Activated CD4-positive, CD25-positive, alpha-beta regulatory T cell treated with anti-CD3 and anti-CD28 coated beads, Interleukin-2, amount 50 U/mL, for 24 hours (primary cell): ENCODE results near the gene ZNF415.
"Not testable (repeated sequence)": the region's sequence is repeated elsewhere in the genome, so short reads cannot be mapped to it uniquely, and the experiment has no call there.

Source experiments
- ATAC-seq, 2 donors: fragments of 150-1000 bp; cut with Tn5 transposase; one replicate each; pipeline ENCODE4 v1.10.0; 2021; ENCODE audit warnings: mild to moderate bottlenecking in 1 of 2, moderate library complexity in 1 of 2

Gene ZNF415

DNA sequence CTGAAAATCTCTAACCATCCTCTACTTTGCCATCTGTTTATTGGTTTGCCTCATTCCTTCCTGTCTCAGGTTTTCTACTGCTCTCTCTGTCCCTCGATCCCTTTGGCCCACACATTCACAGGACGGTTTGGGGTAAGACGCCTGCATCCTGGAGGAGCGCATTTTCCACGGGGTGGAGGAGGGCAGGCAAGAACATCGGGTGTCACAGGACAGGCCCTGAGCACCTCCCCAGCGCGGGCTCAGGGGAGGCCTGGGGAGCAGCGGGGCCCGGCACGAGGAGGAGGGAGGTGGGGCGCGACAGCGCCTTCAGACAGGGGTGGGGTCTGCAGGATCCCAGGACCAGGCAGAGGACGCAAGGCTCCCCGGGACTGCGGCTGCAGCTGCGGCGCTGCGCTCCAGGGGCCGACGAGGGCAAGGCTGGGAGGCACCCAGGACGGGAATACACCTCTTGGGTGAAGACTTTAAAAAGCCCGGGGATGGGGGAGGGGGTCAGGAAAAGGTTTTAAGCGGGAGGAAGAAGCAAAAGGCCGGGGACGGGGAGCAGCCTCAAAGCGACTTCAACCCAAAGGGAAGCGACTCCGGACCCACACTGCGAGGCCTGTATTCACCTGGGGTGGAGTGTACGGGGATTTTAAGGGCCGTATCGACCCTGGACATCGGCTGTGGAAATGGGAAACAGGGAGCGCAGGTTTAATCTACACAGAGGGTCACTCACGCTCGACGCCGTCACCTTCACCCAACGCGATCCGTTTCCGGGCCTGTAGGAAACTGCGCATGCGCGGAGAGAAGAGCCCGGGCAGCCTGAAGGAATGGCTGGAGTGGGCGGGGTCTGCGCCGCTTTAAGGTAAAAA is at the start of gene ZNF415:
Gene ZNF415, minus strand, starts transcription at position 770 of the 851 bp plus-strand sequence. CDS start 10,234 bp downstream, outside the sequence.
- peak in 1 of 2 donors; percentile 49 for ATAC-seq

DNA sequence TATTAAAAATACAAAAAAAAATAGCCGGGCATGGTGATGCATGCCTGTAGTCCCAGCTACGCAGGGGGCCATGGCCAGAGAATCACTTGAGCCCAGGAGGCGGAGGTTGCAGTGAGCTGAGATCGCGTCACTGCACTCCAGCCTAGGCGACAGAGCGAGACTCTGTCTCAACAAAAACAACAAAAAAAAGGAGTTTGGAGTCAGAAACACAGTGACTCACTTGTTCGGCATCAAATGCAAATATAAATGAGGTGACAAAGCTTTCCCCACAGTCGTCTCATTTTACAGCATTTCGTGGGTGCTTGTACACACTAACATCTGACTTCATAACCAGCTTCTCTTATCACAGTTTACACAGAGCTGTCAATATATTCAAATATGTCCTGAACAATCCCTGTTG is 49.5 kb upstream of the ZNF415 start:
- ATAC-seq: no peak

DNA sequence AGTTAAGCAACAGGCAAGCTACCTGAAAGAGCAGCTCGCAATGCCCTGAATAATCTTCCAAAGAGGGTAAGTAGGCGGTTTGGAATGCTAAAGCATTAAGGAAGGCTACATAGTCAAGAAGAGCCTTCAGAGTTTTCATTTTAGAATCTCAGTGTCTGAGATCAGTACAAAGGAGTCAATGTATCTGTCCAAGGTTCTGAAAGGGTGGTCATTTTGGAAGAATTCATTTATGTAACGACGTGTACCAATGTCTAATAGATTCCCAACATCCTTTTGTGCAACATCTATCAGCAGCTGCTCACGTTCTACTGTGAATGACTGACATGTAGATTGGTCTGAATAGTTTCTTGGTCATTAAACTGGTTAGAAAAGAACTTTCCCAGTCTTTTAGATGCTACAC is 45.3 kb upstream of the ZNF415 start:
- ATAC-seq: no peak

DNA sequence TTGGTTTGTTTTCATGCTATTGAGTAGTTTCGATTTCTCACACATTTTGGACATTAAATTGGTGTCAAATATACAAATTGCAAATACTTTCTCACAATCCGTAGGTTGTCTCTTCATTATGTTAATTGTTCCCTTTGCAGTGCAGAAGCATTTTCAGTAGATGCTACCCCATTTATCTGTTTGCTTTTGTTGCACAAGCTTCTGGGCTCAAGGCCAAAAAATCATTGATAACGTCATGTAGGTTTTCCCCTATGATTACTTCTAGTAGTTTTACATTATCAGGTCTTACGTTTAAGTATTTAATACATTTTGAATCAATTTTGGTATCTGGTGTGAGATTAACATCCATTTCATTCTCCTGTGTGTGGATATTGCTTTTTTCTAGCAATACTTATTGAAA is 40.2 kb upstream of the ZNF415 start:
- no peak for ATAC-seq

DNA sequence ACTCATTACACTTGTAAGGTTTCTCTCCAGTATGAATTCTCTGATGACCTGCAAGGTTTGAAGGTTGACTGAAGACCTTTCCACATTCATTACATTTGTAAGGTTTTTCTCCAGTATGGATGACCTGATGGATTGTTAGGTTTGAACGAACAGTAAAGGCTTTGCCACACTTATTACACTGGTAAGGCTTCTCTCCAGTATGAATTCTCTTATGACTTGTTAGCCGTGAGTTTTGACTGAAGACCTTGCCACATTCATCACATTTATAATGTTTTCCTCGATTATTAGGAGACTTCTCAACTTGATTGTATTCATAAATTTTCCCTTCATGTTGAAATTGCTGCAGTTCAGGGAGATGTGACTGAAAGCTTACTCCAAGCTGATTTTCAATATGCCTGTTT is 33.0 kb upstream of the ZNF415 start:
- ATAC-seq: no peak

DNA sequence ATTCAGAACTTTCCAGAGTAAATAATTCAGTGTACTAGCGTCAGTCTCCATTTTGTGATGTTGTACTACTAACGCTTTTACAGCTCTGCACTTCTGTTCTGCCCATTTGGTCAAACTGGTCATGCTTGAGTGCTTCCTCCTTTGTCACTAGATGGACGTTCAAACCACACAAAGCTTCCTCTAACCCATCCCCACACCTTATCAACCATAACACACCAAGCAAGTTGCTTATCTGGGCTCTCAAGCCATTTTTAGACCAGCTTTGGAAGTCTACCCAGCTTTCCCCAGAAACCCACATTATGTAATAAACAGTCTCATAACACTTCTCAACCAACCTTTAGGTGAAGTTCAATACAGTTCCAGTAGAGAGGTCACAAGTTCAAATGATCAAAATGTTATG is 28.4 kb upstream of the ZNF415 start:
- no peak for ATAC-seq

DNA sequence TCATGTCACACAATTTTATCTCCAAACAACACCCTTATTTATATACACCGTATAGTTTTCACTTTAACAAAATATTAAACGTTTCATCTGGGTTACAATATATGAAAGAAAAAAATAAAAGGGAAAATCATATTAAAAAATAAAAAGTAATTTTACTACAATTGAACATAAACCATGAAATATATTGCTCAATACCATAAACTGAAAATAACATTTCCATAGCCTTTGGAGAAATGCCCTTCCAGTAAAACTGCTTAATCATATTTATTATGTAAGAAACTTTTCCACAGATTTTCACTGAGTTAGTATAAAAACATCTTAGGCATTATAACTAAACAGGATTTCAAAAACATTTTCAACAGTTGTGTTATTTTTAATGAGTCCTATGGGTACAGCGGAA is 27.6 kb upstream of the ZNF415 start:
- ATAC-seq: no peak

DNA sequence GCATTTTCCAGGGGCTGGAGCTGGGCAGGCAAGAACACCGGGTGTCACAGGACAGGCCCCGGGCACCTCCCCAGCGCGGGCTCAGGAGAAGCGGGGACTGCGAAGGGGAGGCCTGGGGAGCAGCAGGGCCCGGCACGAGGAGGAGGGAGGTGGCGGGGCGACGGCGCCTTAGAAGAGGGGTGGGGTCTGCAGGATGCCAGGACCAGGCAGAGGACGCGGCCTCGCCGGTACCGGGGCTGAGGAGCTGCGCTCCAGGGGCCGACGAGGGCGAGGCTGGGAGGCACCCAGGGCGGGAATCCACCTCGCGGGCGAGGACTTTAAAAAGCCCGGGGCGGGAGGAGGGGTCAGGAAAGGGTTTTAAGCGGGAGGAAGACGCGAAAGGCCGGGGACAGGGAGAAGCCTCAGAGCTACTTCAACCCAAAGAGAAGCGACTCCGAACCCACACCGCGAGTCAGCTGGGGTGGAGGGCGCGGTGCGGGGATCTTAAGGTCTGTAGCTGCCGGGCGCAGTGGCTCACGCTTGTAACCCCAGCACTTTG is 25.5 kb upstream of the ZNF415 start:
- peak; percentile 11 to 39 for ATAC-seq

DNA sequence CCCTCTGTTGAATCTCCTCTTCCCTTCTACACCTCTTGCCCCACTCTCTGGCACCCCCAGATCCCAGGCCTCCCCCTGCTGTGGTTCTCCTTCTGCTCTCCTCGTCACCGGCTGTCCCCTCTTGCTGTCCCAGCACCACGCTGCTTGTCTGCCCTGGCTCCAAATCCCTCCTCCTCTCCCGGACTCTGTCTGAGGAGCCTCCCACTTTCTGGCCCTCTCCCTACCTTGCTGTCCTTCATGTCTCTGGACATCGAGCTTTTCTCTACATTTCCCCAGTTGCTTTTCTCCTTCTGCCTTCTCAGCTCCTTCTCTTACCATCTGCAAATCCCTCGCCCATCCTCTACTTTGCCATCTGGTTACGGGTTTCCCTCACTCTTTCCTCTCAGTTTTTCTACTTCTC is 24.9 kb upstream of the ZNF415 start:
- ATAC-seq: no peak

DNA sequence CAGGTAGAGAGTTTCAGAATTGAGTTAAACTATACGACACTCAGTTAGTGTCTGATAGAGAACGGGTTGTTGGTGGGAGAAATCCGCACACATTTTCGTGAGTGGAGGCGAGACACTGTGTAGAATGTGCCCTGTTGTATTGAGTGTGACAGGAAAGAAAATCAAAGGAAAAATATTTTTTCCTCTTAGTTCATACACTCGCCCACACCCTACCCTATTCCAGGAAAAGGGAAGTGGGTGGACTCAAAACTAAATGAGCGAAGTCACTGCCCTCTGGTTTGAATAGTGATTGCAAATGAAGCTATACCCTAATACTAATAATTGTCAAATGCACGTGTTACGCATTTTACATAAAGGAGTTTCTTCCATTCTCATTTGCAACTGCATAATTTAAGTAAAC is 24.1 kb upstream of the ZNF415 start:
- ATAC-seq: no peak

DNA sequence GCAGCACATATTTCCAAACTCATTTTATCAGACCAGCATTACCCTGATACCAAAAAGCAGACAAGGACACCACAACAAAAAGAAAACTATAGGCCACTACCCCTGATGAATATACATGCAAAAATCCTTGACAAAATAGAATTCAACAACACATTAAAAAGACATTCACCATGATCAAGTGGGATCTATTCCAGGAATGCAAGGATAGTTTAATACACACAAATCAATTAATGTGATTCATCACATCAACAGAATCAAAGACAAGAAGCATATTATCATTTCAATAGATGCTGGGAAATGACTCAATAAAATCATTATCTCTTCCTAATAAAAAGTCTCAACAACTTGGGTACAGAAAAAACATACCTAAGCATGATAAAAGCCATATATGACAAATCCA is 14.9 kb upstream of the ZNF415 start:
- no peak for ATAC-seq

DNA sequence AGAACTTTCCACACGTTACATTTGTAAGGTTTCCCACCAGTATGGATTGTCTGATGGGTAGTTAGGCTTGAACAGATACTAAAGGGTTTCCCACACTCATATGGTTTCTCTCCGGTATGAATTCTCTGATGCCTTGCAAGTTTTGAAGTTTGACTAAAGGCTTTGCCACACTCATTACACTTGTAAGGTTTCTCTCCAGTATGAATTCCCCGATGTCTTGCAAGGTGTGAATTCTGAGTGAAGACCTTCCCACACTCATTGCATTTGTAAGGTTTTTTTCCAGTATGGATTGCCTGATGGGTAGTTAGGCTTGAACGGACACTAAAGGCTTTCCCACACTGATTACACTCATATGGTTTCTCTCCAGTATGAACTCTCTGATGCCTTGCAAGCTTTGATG is 7.6 kb upstream of the ZNF415 start:
- no peak for ATAC-seq

DNA sequence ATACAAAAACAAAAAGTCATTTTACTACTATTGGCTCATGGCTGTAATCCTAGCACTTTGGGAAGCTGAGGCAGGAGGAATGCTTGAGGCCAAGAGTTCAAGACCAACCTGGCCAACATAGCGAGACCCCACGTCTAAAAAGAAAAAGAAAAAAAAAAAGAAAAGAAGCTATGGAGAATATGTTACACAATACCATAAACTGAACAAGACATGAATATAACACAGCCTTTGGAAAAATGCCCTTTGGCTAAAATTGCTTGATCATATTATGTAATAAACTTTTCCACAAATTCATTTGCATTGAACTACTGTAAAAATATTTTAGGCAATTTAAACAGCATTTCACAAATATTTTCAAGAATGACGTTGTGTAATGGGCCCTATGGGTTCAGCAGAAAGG is 3.7 kb upstream of the ZNF415 start:
- ATAC-seq: no peak

DNA sequence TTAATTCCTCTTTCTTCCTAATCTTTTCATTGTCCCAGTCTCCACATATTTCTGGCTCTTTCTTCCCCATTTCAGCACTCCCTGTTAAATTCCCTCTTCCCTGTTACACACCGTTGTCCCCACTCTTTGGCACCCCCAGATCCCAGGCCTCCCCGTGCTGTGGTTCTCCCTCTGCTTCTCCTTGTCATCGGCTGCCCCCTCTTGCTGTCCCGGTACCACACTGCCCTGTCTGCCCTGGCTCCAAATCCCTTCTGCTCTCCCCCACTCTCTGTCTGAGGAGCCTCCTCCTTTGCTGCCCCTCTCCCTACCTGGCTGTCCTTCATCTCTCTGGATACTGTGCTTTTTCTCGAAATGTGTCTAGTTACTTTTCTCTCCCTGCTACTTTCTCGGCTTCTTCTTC is 983 bp downstream of the ZNF415 start:
- no peak for ATAC-seq

DNA sequence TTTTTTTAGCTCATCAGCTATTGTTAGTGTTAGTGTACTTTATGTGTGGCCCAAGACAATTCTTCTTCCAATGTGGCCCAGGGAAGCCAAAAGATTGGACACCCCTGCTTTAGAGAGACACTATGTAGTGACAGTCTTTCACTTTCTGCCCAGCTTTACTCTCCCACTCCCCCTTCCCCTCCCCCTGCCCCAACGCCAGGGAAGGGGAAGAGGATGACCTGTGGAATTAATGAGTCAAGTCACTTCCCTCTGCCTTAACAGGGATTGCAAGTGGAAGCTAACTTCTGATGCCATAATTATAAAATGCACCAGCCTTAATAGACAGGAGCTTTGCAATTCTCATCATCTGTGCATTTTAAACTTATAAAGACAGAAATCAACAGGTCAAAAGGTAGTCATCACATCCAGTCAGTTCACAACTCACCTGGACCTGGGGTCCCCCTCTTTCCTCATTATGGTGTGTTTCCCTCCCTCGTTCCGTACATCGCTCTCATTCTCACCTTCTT is 1.6 kb downstream of the ZNF415 start:
- no peak for ATAC-seq

DNA sequence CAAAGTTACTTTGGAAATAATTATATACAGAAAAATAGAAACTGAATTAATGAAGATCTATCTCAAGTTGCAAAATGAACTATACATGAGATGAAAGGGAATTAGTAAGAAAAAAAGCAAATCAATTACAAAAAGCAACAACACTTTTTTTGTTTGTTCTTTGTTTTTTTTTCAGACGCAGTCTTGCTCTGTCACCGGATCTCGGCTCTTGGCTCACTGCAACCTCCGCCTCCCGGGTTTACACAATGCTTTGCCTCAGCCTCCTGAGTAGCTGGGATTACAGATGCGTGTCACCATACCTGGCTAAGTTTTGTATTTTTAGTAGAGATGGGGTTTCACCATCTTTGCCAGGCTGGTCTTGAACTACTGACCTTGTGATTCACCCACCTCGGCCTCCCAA is 2.2 kb downstream of the ZNF415 start:
- no peak for ATAC-seq

DNA sequence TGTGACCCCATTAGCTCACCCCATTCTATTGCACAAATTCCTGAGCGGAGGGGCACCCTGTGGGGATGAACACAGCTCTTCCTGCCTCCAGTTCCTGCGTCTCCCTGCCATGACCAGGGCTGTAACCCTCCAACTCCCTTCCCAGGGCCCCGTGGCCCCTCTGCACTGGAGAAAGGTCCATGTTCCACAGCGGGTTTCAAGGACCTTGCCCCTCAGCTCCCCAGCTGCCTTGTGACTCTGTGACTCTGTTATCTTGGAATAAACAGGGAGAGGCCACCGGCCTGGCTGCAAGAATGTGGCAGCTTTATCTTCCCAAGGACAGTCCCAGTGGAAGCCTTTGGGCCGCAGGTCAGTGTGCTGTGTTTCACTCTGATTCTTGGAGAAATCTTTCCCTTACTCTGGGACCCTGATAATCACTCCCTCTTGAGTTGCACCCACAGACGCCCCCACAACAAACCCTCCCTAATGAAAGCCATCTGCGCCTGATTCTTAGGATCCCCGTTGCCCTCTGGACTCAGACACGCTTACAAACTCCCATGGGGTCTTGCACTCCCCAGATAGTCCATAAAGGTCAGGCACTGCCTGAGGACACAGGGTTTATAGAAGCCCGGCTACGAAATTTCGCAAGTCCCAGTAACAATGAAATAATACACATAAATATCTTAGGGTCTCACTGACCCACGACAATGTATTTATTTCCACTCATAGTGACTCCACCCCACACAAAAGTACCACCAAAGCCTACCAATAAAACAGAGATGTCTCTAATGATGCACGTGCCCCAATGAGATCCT is 5.8 kb downstream of the ZNF415 start:
- not testable (repeated sequence) for ATAC-seq

DNA sequence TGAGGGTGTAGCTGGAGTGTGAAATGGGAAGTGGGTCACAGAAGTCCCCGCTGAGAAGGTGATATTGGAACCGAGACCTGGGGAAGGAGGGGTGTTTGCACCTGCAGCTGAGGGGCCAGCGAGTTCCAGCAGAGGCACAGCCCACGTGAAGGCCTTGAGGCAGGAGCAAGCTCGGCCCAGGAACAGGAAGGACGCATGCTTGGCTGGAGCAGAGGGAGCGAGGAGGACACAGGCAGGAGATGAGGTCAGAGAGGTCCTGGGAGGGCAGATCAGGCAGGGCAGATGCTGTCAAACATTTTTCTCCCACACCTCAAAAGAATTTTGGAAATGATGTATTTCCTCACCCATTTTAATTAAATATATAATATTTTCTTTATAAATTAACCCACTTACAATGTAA is 9.3 kb downstream of the ZNF415 start:
- no peak for ATAC-seq

DNA sequence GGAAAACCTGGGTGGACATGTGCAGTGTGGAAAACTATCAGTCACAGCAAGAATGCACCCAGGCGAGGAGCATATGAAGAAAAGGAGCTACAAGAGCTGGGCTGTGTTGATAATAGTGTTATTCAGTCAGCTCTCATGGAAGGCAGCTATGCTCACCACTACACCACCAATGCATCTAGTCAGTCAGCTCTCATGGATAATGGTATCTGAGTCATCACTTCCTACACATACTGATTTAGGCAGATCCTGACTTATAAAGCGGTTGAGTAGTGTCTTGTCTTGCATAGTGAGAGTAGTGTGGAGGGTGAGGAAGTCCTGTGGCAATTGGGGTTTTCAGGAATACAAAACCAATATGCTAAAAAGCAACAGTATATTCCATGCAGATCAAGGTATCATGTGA is 20.4 kb downstream of the ZNF415 start:
- ATAC-seq: no peak

DNA sequence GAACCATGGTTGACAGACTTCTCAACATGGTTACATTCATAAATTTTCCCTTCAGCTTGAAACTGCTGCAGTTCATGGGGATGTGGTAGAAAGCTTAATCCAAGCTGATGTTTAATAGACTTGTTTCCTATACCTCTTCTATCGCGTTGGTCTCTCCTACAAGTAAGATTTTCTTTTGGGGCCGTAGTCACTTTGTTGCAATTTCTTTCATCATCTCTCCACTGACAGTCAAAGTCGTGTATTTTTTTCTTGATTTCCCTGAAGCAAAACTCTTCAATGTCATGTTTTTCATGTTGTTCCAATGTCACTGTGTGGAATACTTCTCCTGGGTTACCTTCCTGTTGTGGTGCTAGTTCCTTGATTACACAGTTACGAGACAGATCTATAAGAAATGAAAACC is 23.2 kb downstream of the ZNF415 start:
- ATAC-seq: no peak

DNA sequence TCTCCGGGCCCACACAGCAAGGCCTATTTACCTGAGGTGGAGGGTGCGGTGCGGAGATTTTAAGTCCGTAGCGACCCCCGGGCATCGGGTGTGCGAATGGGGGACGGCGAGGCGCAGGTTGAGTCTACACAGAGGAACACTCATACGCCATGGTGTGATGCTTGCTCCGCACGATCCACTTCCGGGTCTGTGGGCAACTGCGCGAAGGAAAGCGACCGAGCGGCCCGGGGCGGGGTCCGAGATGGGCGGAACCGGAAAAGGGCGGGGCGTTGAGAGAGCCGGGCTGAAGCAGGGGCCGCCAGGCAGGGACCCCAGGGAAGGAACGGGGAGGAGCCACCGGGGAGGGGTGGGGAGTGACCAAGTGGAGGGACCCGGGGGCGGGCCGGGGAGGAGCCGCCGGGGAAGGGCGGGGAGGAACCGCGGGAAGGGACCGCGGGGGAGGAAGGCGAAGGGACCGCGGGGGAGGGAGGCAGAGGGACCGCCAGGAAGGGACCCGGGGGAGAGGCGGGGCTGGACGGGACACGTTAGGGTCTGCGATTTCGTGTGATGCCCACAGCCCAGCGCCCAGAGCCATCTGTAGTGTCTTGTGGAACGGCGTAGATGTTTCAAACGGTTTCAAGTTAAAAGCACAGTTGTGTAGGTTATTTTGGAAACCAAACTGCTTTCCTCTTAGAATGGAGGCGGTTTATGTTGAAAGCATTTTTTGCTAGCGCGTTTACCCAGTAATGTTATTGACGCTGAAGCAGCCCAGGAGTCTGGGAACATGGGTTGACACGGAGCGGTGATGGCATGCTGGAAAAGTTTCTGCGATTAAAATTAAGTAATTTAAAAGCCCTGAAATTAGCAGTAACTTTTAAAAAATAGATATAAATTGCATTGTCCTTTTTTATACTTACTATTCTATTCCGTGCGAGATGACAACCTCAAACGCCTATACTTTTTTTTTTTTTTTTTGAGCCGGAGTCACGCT is 29.2 kb downstream of the ZNF415 start, which contains the start of gene ZNF160:
Gene ZNF160, minus strand, starts transcription at position 189 of the 970 bp plus-strand sequence. CDS start 17,146 bp downstream, outside the sequence.
- peak; percentile 96 to 97 for ATAC-seq

DNA sequence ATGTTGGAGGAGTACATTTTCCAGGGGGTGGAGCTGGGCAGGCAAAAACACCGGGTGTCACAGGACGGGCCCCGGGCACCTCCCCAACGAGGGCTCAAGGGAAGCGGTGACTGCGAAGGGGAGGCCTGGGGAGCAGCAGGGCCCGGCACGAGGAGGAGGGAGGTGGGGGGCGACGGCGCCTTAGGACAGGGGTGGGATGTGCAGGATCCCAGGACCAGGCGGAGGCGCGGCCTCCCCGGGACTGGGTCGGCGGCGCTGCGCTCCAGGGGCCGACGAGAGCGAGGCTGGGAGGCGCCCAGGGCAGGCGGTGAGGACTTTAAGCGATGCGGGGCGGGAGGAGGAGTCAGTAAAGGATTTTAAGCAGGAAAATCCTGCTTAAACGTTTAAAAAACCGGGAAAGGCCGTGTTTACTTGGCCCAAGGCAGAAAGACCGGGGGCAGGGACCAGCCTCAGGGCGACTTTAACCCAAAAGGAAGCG is 29.9 kb downstream of the ZNF415 start:
- peak; percentile 5 to 26 for ATAC-seq
